Measurements from ENCODE around the gene MCUB. TPM values are rescaled to one million over a fixed set of nuclear protein-coding genes. Genes with fewer than 3 reads are reported as not detected.

Gene MCUB
- polyA plus RNA-seq, 3 donors = 2.2 to 20.9 (median 17.6) TPM

Other genes with a start within 250 kb of the MCUB start
- gene SEC24B, start 126.4 kb upstream of the MCUB start, polyA plus RNA-seq = 10 to 100 TPM in 1 of 3 donors, 1 to 10 TPM in 2; 9.7 to 13.5 (median 9.7) TPM
- 10 to 100 TPM in 2 of 3 donors, 1 to 10 TPM in 1; 8.0 to 17.3 (median 15.1) TPM for gene CASP6, start 143.2 kb downstream of the MCUB start, polyA plus RNA-seq
- gene PLA2G12A, start 169.8 kb downstream of the MCUB start, polyA plus RNA-seq = 10 to 100 TPM; 11.0 to 42.5 (median 16.5) TPM
- 10 to 100 TPM; 19.2 to 26.8 (median 21.4) TPM for gene CFI, start 241.8 kb downstream of the MCUB start, polyA plus RNA-seq